Measurements from ENCODE around the gene CENPF. TPM values are rescaled to one million over a fixed set of nuclear protein-coding genes. Genes with fewer than 3 reads are reported as not detected.

The CENPF gene
- total and polyA plus RNA-seq, 8 donors: 0.15 to 43.2 (median 6.8) TPM

DNA sequence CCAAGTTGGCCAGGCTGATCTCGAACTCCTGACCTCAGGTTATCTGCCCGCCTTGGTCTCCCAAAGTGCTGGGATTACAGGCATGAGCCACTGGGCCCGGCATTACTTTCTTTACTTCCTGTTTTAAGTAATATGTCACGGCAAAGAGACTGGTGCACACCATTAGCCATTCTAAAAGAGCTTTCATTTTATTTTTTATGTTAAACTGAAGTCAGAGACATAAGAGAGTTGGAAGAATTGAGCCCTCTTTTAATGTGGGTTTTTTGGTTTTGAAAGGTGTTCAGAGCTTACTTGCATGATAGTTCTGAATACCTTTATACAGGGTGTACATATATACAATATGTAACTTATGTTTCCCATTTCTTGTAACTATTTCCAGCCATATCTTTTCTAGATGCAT is 14.3 kb downstream of the CENPF start:
- Histone ChIP-seq H3K4me1 (peaks cover 0 to 5% (median 0%) of the 10 kb centered on the region in 4 donors), H3K4me3 (no peak overlapping the region), H3K36me3 (peaks cover 0 to 21% (median 0%) of the 10 kb centered on the region in 4 donors), H3K27ac (no peak overlapping the region), H3K9me3 (no peaks in the 10 kb centered on the region), H3K27me3 (no peaks in the 10 kb centered on the region)
- no peak for TF ChIP-seq POLR2A (IDR thresholded peaks at IDR 0.05)
- TF ChIP-seq, protein P1, sequence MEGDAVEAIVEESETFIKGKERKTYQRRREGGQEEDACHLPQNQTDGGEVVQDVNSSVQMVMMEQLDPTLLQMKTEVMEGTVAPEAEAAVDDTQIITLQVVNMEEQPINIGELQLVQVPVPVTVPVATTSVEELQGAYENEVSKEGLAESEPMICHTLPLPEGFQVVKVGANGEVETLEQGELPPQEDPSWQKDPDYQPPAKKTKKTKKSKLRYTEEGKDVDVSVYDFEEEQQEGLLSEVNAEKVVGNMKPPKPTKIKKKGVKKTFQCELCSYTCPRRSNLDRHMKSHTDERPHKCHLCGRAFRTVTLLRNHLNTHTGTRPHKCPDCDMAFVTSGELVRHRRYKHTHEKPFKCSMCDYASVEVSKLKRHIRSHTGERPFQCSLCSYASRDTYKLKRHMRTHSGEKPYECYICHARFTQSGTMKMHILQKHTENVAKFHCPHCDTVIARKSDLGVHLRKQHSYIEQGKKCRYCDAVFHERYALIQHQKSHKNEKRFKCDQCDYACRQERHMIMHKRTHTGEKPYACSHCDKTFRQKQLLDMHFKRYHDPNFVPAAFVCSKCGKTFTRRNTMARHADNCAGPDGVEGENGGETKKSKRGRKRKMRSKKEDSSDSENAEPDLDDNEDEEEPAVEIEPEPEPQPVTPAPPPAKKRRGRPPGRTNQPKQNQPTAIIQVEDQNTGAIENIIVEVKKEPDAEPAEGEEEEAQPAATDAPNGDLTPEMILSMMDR (IDR thresholded peaks at IDR 0.05): no peak
- TF ChIP-seq POLR2AphosphoS5 (IDR thresholded peaks at IDR 0.05): no peak
- no peak for TF ChIP-seq EP300 (IDR thresholded peaks at IDR 0.05)
- intact Hi-C loops (cut with DNase I; ENCODE audit: low total_unique reads): no loop called here
- WGBS, 5 donors: 87 to 95% (median 91%) methylated on average over 4 of the region's 4 CpGs
- no peak for DNase-seq

DNA sequence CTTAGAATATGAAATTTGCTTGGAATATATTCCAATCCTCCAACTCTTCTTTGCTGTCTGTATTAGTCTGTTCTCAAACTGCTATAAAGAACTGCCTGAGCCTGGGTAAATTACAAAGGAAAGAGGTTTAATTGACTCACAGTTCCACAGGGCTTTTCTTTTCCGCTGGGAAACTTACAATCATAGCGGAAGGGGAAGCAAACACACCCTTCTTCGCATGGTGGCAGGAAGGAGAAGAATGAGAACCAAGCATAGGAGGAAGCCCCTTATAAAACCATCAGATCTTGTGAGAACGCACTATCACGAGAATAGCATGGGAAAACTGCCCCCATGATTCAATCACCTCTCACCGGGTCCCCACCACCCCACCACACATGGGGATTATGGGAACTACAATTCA is 14.8 kb downstream of the CENPF start:
- DNase-seq: no peak
- peaks cover 0 to 5% (median 0%) of the 10 kb centered on the region in 4 donors for H3K4me1 ChIP-seq
- no peak overlapping the region for H3K4me3 ChIP-seq
- H3K27ac ChIP-seq: no peak overlapping the region
- intact Hi-C loops (cut with DNase I; ENCODE audit: low total_unique reads): no loop called here
- no peaks in the 10 kb centered on the region for H3K27me3 ChIP-seq
- 89 to 96% (median 92%) methylated on average over 6 of the region's 6 CpGs for WGBS, 5 donors
- H3K36me3 ChIP-seq: peaks cover 0 to 21% (median 0%) of the 10 kb centered on the region in 4 donors
- H3K9me3 ChIP-seq: no peaks in the 10 kb centered on the region
- no peak for TF ChIP-seq POLR2A (IDR thresholded peaks at IDR 0.05)
- TF ChIP-seq EP300 (IDR thresholded peaks at IDR 0.05): no peak
- TF ChIP-seq, protein P1 (IDR thresholded peaks at IDR 0.05): no peak
- no peak for TF ChIP-seq POLR2AphosphoS5 (IDR thresholded peaks at IDR 0.05)

DNA sequence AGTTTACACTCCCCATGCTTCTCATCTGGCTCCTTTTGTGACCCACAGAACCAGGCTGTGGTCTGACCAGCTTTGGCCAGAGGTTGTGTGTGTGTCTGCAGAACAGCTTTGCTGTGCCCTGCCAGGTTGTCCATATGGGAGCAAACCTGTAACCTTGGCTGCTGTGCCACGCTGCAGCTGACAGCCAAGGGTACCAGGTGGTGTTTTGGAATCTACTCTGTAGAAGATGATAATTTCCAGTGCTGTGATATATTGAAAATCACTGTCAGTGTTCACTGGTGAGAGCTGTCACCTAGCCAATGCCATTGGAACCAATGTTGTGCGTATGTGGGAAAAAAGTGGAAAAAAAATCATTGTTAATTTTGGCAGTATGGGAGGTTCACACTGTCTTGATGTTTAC is 18.2 kb downstream of the CENPF start:
- Histone ChIP-seq H3K36me3 (peaks cover 0 to 17% (median 0%) of the 10 kb centered on the region in 4 donors), H3K27ac (no peak overlapping the region), H3K4me1 (no peaks in the 10 kb centered on the region), H3K4me3 (no peak overlapping the region), H3K27me3 (no peaks in the 10 kb centered on the region), H3K9me3 (no peaks in the 10 kb centered on the region)
- TF ChIP-seq POLR2A (IDR thresholded peaks at IDR 0.05) (no peak), POLR2AphosphoS5 (IDR thresholded peaks at IDR 0.05) (no peak), EP300 (IDR thresholded peaks at IDR 0.05) (no peak)
- TF ChIP-seq, protein P1 (IDR thresholded peaks at IDR 0.05): no peak
- intact Hi-C loops (cut with DNase I; ENCODE audit: low total_unique reads): no loop called here
- WGBS, 5 donors: 83 to 98% (median 93%) methylated on average over 2 of the region's 2 CpGs
- no peak for DNase-seq

DNA sequence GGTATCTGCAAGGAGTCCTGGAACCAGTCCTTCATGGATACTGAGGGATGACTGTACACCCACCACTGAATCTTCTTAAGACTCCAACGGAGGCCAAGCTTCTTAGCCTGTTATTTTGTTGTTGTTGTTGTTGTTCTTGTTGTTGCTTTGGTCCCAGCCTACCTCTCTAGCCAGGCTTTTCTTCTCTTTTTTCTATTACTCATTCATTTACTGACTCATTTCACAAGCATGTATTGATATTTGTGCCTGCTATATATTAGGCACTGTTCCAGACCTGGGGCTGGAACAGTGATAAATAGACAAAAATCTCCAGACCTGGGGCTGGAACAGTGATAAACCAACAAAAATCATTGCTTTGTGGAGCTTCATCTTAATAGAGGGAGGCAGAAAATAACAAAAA is 20.4 kb downstream of the CENPF start:
- peaks cover 0 to 17% (median 0%) of the 10 kb centered on the region in 4 donors for H3K36me3 ChIP-seq
- no peaks in the 10 kb centered on the region for H3K9me3 ChIP-seq
- TF ChIP-seq, protein P1 (IDR thresholded peaks at IDR 0.05): no peak
- TF ChIP-seq POLR2AphosphoS5 (IDR thresholded peaks at IDR 0.05) (no peak), EP300 (IDR thresholded peaks at IDR 0.05) (no peak), POLR2A (IDR thresholded peaks at IDR 0.05) (no peak)
- no peak for DNase-seq
- H3K27me3 ChIP-seq: no peaks in the 10 kb centered on the region
- H3K4me1 ChIP-seq: peaks cover 0 to 7% (median 0%) of the 10 kb centered on the region in 4 donors
- H3K4me3 ChIP-seq: no peak overlapping the region
- intact Hi-C loops (cut with DNase I; ENCODE audit: low total_unique reads): no loop called here
- H3K27ac ChIP-seq: no peak overlapping the region
- WGBS, 5 donors: 76 to 92% (median 85%) methylated on average over 1 of the region's 1 CpG
